ENCODE measurements around the gene PREP. TPM values are rescaled to one million over a fixed set of nuclear protein-coding genes. Genes with fewer than 3 reads are reported as not detected.

PREP gene
- total and polyA plus RNA-seq, 2 of the 8 experiments (the other 6 are each of a cell fraction or from before 2014, with no cell fraction given) = 26.8 to 70.0 TPM

DNA sequence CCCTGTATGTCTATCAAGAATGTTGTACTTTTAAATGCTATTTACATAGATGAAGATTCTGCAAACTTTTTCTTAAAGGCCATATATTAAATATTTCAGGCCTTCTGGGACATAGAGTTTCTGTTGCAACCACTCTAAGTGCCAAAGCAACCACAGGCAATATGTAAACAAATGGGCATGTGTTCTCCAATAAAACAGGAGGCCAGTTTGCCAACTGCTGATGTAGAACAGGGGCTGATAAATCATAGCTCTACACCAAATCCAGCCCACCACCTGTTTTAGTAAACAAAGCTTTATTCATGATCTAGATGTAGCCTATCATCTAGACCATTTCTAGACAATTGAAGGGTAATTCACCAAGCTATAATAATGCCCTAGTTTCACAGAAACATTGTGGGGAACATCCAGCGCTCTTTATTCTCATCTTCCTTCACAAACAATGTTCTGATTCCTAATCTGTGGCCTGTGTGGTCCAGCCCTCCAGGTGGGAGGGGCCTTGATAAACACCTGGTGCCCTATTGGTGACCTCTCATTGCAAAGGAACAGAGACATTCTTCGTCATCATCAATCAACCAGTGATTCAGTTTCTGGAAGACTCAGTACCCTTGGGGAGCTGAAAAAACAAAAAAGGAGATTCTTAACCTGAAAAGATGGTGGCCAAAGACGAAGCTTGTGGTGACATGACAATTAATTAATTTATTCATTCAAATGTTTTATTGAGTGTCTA, 80.2 kb downstream of the PREP start:
- Histone ChIP-seq H2AFZ (ENCODE audit: low read length) (no peak overlapping the region), H2BK5ac (ENCODE audit: low read depth, low read length) (no peak overlapping the region), H3K27ac (ENCODE audit: low read depth, low read length) (no peak overlapping the region), H3K4me1 (replicated peaks in 1 of 4; ENCODE audit: control insufficient read depth in 3 of 4, insufficient read depth in 4 of 4, low read length in 3 of 4) (no peaks in the 10 kb centered on the region), H3K14ac (ENCODE audit: insufficient read length) (no peak overlapping the region), H3K56ac (replicated peaks; ENCODE audit: insufficient read length, low read depth, low read length) (no peak overlapping the region), H3K4me2 (ENCODE audit: insufficient read depth in 1 of 2, low read depth in 2 of 2, low read length in 2 of 2) (no peak overlapping the region), H3K27me3 (replicated peaks in 1 of 4; ENCODE audit: control insufficient read depth in 3 of 4, extremely low read depth in 1 of 4, insufficient read depth in 3 of 4, low read length in 3 of 4) (no peaks in the 10 kb centered on the region), H2AK5ac (ENCODE audit: low read depth, low read length) (no peak overlapping the region), H2BK15ac (ENCODE audit: low read length) (no peak overlapping the region), H3K36me3 (ENCODE audit: control insufficient read depth in 2 of 4, insufficient read depth in 4 of 4, low read length in 3 of 4) (peaks cover under 1 to 19% (median 12%) of the 10 kb centered on the region in 4 experiments; a peak in 6 of 8 replicates), H4K8ac (ENCODE audit: extremely low read depth, insufficient read depth, low read length) (no peak overlapping the region), H2BK12ac (ENCODE audit: low read depth, low read length) (no peak overlapping the region), H4K91ac (replicated peaks; ENCODE audit: insufficient read length, low read length) (no peak overlapping the region), H4K20me1 (replicated peaks in 1 of 2; ENCODE audit: control insufficient read depth in 1 of 2, insufficient read depth in 2 of 2, low read length in 2 of 2) (no peaks in the 10 kb centered on the region), H3K23me2 (ENCODE audit: low read depth, low read length) (no peaks in the 10 kb centered on the region), H3K9ac (replicated peaks in 1 of 4; ENCODE audit: extremely low read depth in 1 of 4, low read depth in 3 of 4, low read length in 3 of 4) (no peak overlapping the region), H3K23ac (ENCODE audit: insufficient read length) (no peak overlapping the region), H2BK120ac (replicated peaks; ENCODE audit: low read depth, low read length) (no peak overlapping the region), H4K5ac (ENCODE audit: insufficient read length, low read depth, low read length) (no peak overlapping the region), H3K79me2 (ENCODE audit: control insufficient read depth in 1 of 2, insufficient read depth in 2 of 2, low read length in 2 of 2) (no peaks in the 10 kb centered on the region), H2BK20ac (ENCODE audit: low read length) (no peak overlapping the region), H3K79me1 (ENCODE audit: low read depth, low read length) (no peaks in the 10 kb centered on the region; the same call in 1 of the 2 replicates), H3K4ac (replicated peaks; ENCODE audit: insufficient read length, low read depth, low read length) (no peak overlapping the region), H3K18ac (ENCODE audit: extremely low read depth, low read length) (no peak overlapping the region), H3K4me3 (ENCODE audit: extremely low read depth in 1 of 4, insufficient read depth in 2 of 4, low read depth in 3 of 4, low read length in 4 of 4) (no peak overlapping the region), H3K9me3 (ENCODE audit: insufficient read depth in 2 of 2, low read depth in 1 of 2, low read length in 1 of 2) (no peaks in the 10 kb centered on the region)
- no peak for FAIRE-seq
- POLR2A ChIA-PET (ENCODE audit: partially characterized antibody) = interaction anchor here (1.2 kb wide), 1 partner anchor 77 kb away, joined by 3 read pairs; no protein-coding TSS in a partner anchor
- CTCF ChIA-PET (ENCODE audit: partially characterized antibody) = interaction anchor here (0.7 to 1.7 kb wide), 6 partner anchors 11 to 235 kb away, joined by 3 to 8 read pairs (median 6); no protein-coding TSS in a partner anchor
- whole genome bisulfite sequencing, 2 experiments (ENCODE audit: extremely low coverage in 1 of 2, insufficient coverage in 1 of 2, insufficient read length in 1 of 2, insufficient replicate concordance in 2 of 2, low coverage in 1 of 2, low lambda C conversion rate in 2 of 2, missing lambda C conversion rate in 1 of 2) = 100% methylated on average over 3 of the region's 3 CpGs; no CpG with 5 or more reads in 1 of the 2 experiments
- TF ChIP-seq, protein P1, sequence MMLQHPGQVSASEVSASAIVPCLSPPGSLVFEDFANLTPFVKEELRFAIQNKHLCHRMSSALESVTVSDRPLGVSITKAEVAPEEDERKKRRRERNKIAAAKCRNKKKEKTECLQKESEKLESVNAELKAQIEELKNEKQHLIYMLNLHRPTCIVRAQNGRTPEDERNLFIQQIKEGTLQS (IDR thresholded peaks at IDR 0.05; ENCODE audit: insufficient read depth, low read depth, low read length) = no peak
- TF ChIP-seq CEBPB (IDR thresholded peaks at IDR 0.05; ENCODE audit: low read depth, low read length) (no peak), NANOG (IDR thresholded peaks at IDR 0.05; ENCODE audit: insufficient read depth, low read depth, low read length, poor library complexity, severe bottlenecking) (no peak), SIRT6 (IDR thresholded peaks at IDR 0.05; ENCODE audit: low read length) (no peak), RFX5 (IDR thresholded peaks at IDR 0.05; ENCODE audit: borderline replicate concordance, low read depth, low read length) (no peak), EP300 (IDR thresholded peaks at IDR 0.05; ENCODE audit: borderline replicate concordance in 1 of 2, low read depth in 2 of 2, low read length in 2 of 2) (no peak), BCL11A (IDR thresholded peaks at IDR 0.05; ENCODE audit: low read depth in 2 of 2, low read length in 2 of 2) (no peak), SP1 (IDR thresholded peaks at IDR 0.05; ENCODE audit: low read depth, low read length) (no peak), HDAC2 (IDR thresholded peaks at IDR 0.05; ENCODE audit: borderline replicate concordance in 1 of 2, low read depth in 2 of 2, low read length in 2 of 2) (no peak)
- no peak for DNase-seq (ENCODE audit: low read depth in 1 of 2, low spot score in 2 of 2)

All from H1 (cell line).